Neural cell (in vitro differentiated cells): ENCODE results near the gene FAM170A. TPM values are rescaled to one million over a fixed set of nuclear protein-coding genes. Genes with fewer than 3 reads are reported as not detected.

Experiments
- H2AFZ ChIP-seq: fragments of 200-600, 300-800 bp; sonication (generic), shearing (Covaris generic); 2 replicates; pipeline ENCODE4 v1.6.0; 2014; ENCODE audit warnings: low read depth, mild to moderate bottlenecking, antibody characterized with exemption, low read length, moderate library complexity
- H3F3A ChIP-seq: fragments of 200-600 bp; shearing (Covaris generic); 2 replicates; pipeline ENCODE4 v1.6.1; 2016; ENCODE audit warnings: mild to moderate bottlenecking, moderate library complexity, mixed read lengths, antibody characterized with exemption, low read length; ENCODE audit not compliant: insufficient read depth, poor library complexity, severe bottlenecking
- H3K27ac ChIP-seq: fragments of 200-600, 300-800 bp; sonication (generic), shearing (Covaris generic); 2 replicates; pipeline ENCODE4 v1.5.1; 2014; ENCODE audit warnings: mild to moderate bottlenecking, low read length, moderate library complexity
- H3K27me3 ChIP-seq: fragments of 300-800, 200-600 bp; sonication (generic), shearing (Covaris generic); 2 replicates; pipeline ENCODE4 v1.6.0; 2014; ENCODE audit warnings: mild to moderate bottlenecking, low read depth, low read length, moderate library complexity; ENCODE audit not compliant: insufficient read depth
- H3K36me3 ChIP-seq: fragments of 300-800, 200-600 bp; sonication (generic), shearing (Covaris generic); 2 replicates; pipeline ENCODE4 v1.5.1; 2014; ENCODE audit warnings: mild to moderate bottlenecking, antibody characterized with exemption, low read length, moderate library complexity; ENCODE audit not compliant: insufficient read depth
- H3K4me2 ChIP-seq: fragments of 300-800, 200-600 bp; sonication (generic), shearing (Covaris generic); 2 replicates; pipeline ENCODE4 v1.6.0; 2014; ENCODE audit warnings: mild to moderate bottlenecking, low read length
- H3K4me3 ChIP-seq: fragments of 300-800, 200-600 bp; sonication (generic), shearing (Covaris generic); 2 replicates; pipeline ENCODE4 v1.5.1; 2014; ENCODE audit warnings: mild to moderate bottlenecking, low read length, moderate library complexity
- H3K79me2 ChIP-seq: fragments of 200-600 bp; shearing (Covaris generic); replicated peaks from 2 replicates; pipeline ENCODE4 v1.6.0; 2014; ENCODE audit warnings: mild to moderate bottlenecking, low read length, moderate library complexity; ENCODE audit not compliant: insufficient read depth
- H3K9ac ChIP-seq: fragments of 300-800, 200-600 bp; sonication (generic), shearing (Covaris generic); 2 replicates; pipeline ENCODE4 v1.6.1; 2016; ENCODE audit warnings: mild to moderate bottlenecking, low read length, mixed read lengths
- H3K9me2 ChIP-seq: fragments of 200-600 bp; shearing (Covaris generic); 2 replicates; pipeline ENCODE4 v1.6.1; 2016; ENCODE audit warnings: mild to moderate bottlenecking, low read length, mixed read lengths; ENCODE audit not compliant: insufficient read depth
- H3K9me3 ChIP-seq: fragments of 200-600, 300-800 bp; sonication (generic), shearing (Covaris generic); 2 replicates; pipeline ENCODE4 v1.6.1; 2016; ENCODE audit warnings: mild to moderate bottlenecking, mixed run types, low read length, moderate library complexity, mixed read lengths
- H4K20me1 ChIP-seq: fragments of 200-600 bp; shearing (Covaris generic); 2 replicates; pipeline ENCODE4 v1.6.1; 2016; ENCODE audit warnings: mild to moderate bottlenecking, mixed run types; ENCODE audit not compliant: insufficient read depth
- EP300 ChIP-seq: fragments of 450-650 bp; conservative IDR thresholded peaks from 2 replicates; pipeline ENCODE4 v1.6.1; 2014; ENCODE audit warnings: antibody characterized with exemption, mild to moderate bottlenecking, moderate library complexity; ENCODE audit not compliant: poor library complexity, severe bottlenecking
- EZH2 ChIP-seq: fragments of 200-600, 300-800 bp; shearing (Covaris generic), sonication (generic); IDR thresholded peaks from 2 replicates; pipeline ENCODE4 v1.6.1; 2014; ENCODE audit warnings: antibody characterized with exemption, low read length, borderline replicate concordance, mild to moderate bottlenecking; ENCODE audit not compliant: insufficient read depth, poor library complexity, severe bottlenecking
- MXI1 ChIP-seq: fragments of 450-650 bp; conservative IDR thresholded peaks from 2 replicates; pipeline ENCODE4 v1.6.1; 2014; ENCODE audit warnings: antibody characterized with exemption, mild to moderate bottlenecking; ENCODE audit not compliant: poor library complexity, severe bottlenecking
- POLR2AphosphoS5 ChIP-seq: IDR thresholded peaks from 2 replicates; pipeline ENCODE4 v1.6.1; 2012
- RAD21 ChIP-seq: fragments of 450-650 bp; conservative IDR thresholded peaks from 2 replicates; pipeline ENCODE4 v1.6.1; 2014; ENCODE audit warnings: antibody characterized with exemption, mild to moderate bottlenecking, moderate library complexity
- SMC3 ChIP-seq: fragments of 450-650 bp; conservative IDR thresholded peaks from 2 replicates; pipeline ENCODE4 v1.6.1; 2014; ENCODE audit warnings: antibody characterized with exemption, mild to moderate bottlenecking, moderate library complexity; ENCODE audit not compliant: poor library complexity
- TAF1 ChIP-seq: IDR thresholded peaks from 2 replicates; pipeline ENCODE4 v1.6.1; 2012; ENCODE audit warnings: low read depth
- polyA plus RNA-seq: library from polyadenylated mRNA; depleted of rRNA; stranded (reverse); fragments of >200 nt; gene quantifications from 2 replicates; pipeline ENCODE4 v1.2.3, GENCODE V29; 2014
- TF ChIP-seq, protein P1 (sequence below): IDR thresholded peaks from 2 replicates; pipeline ENCODE4 v1.6.1; 2012; ENCODE audit warnings: borderline replicate concordance
- TF ChIP-seq, protein P2 (sequence below): fragments of 450-650 bp; IDR thresholded peaks from 2 replicates; pipeline ENCODE4 v1.5.1; 2014; ENCODE audit warnings: antibody characterized with exemption, mild to moderate bottlenecking, moderate library complexity; ENCODE audit not compliant: poor library complexity, severe bottlenecking

Gene FAM170A
- polyA plus RNA-seq, 1 donor from 2014 or later: not detected

DNA sequence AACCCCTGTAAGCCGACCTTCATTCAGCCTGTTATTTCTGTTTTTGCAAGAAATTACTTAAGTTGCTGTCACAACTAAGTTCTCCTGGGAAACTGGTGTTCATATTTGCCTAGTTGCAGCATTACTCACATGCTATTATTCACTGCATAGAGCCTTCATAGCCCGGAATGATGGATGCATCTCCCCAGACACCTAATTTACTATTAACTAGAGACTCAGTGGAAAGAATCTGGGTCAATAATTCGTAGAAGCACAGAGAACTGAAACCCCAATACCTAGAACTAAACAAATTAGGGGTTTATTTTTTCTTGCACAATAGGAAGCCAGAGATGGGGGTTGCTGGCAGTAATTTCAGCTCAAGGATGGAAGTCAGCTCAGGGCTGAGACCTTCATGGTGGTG is 45.7 kb upstream of the FAM170A start:
- no peak overlapping the region for H3K4me2 ChIP-seq
- H3K36me3 ChIP-seq: no peaks in the 10 kb centered on the region
- no peak overlapping the region for H3K27ac ChIP-seq
- TF ChIP-seq POLR2AphosphoS5: no peak
- TF ChIP-seq TAF1: no peak
- TF ChIP-seq, protein P1, sequence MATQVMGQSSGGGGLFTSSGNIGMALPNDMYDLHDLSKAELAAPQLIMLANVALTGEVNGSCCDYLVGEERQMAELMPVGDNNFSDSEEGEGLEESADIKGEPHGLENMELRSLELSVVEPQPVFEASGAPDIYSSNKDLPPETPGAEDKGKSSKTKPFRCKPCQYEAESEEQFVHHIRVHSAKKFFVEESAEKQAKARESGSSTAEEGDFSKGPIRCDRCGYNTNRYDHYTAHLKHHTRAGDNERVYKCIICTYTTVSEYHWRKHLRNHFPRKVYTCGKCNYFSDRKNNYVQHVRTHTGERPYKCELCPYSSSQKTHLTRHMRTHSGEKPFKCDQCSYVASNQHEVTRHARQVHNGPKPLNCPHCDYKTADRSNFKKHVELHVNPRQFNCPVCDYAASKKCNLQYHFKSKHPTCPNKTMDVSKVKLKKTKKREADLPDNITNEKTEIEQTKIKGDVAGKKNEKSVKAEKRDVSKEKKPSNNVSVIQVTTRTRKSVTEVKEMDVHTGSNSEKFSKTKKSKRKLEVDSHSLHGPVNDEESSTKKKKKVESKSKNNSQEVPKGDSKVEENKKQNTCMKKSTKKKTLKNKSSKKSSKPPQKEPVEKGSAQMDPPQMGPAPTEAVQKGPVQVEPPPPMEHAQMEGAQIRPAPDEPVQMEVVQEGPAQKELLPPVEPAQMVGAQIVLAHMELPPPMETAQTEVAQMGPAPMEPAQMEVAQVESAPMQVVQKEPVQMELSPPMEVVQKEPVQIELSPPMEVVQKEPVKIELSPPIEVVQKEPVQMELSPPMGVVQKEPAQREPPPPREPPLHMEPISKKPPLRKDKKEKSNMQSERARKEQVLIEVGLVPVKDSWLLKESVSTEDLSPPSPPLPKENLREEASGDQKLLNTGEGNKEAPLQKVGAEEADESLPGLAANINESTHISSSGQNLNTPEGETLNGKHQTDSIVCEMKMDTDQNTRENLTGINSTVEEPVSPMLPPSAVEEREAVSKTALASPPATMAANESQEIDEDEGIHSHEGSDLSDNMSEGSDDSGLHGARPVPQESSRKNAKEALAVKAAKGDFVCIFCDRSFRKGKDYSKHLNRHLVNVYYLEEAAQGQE: no peak
- no peak for TF ChIP-seq RAD21
- no peak for TF ChIP-seq SMC3
- TF ChIP-seq EZH2: no peak
- TF ChIP-seq, protein P2, sequence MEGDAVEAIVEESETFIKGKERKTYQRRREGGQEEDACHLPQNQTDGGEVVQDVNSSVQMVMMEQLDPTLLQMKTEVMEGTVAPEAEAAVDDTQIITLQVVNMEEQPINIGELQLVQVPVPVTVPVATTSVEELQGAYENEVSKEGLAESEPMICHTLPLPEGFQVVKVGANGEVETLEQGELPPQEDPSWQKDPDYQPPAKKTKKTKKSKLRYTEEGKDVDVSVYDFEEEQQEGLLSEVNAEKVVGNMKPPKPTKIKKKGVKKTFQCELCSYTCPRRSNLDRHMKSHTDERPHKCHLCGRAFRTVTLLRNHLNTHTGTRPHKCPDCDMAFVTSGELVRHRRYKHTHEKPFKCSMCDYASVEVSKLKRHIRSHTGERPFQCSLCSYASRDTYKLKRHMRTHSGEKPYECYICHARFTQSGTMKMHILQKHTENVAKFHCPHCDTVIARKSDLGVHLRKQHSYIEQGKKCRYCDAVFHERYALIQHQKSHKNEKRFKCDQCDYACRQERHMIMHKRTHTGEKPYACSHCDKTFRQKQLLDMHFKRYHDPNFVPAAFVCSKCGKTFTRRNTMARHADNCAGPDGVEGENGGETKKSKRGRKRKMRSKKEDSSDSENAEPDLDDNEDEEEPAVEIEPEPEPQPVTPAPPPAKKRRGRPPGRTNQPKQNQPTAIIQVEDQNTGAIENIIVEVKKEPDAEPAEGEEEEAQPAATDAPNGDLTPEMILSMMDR: no peak
- no peak for TF ChIP-seq MXI1
- TF ChIP-seq EP300: no peak
- H4K20me1 ChIP-seq: no peaks in the 10 kb centered on the region
- H3K9me2 ChIP-seq: no peaks in the 10 kb centered on the region
- no peaks in the 10 kb centered on the region for H3F3A ChIP-seq
- H3K4me3 ChIP-seq: no peak overlapping the region
- H3K9ac ChIP-seq: no peak overlapping the region
- no peaks in the 10 kb centered on the region for H3K79me2 ChIP-seq
- H3K27me3 ChIP-seq: no peaks in the 10 kb centered on the region
- no peak overlapping the region for H2AFZ ChIP-seq
- no peaks in the 10 kb centered on the region for H3K9me3 ChIP-seq

DNA sequence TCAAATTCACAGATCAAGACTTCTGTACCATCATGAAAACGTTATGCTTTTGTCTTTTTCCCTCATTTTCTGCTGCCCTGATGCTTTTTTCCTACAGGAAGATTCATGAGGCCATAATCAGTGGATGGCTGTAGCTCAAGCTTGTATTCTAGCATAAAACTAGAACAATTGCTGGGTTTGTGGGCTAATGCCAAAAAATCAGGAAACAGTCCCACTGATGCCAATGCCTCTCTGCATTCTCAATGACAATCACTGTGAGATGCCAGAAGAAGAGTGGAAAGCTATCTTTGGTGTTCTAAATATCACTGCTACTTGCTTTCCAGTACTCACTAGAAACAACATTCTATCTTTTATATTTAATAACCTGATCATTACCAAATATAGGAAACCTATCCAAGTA is 33.3 kb upstream of the FAM170A start:
- Histone ChIP-seq H3K9ac (no peak overlapping the region), H3K4me3 (no peak overlapping the region), H3K9me2 (no peaks in the 10 kb centered on the region), H2AFZ (no peak overlapping the region), H4K20me1 (no peaks in the 10 kb centered on the region), H3K79me2 (no peaks in the 10 kb centered on the region), H3K27ac (no peak overlapping the region), H3F3A (no peaks in the 10 kb centered on the region), H3K4me2 (no peak overlapping the region), H3K36me3 (no peaks in the 10 kb centered on the region), H3K9me3 (no peaks in the 10 kb centered on the region), H3K27me3 (no peaks in the 10 kb centered on the region)
- TF ChIP-seq SMC3 (no peak), RAD21 (no peak), TAF1 (no peak)

DNA sequence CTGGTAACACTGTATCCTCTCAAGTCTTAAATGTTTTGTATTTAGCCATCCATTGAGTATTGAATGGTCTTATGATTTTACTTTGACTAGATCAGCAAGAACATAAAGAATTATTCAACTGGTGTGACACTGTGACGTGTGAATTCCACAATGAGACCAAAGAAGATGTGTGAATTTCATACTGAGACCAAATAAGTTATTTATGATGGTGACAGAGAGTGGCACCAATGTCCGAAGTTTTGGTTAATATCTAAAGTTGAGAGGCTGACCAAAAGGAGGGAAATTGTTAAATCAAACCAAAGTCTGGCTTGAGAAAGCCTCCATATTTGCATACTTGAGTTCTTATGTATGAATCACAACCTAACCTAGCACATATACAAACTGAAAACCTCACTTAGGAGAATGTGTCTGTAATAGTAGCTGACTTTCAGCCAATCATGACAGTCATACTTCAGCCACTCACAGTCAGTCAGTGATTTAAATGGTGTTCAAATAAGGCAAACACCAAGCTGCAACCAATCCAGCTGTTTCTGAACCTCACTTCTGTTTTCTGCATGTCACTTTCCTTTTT is 31.5 kb upstream of the FAM170A start:
- H4K20me1 ChIP-seq: no peaks in the 10 kb centered on the region

More for the DNA sequence above, 31.5 kb upstream of the FAM170A start:
- no peak overlapping the region for H3K27ac ChIP-seq
- H3K9ac ChIP-seq: no peak overlapping the region
- no peaks in the 10 kb centered on the region for H3K79me2 ChIP-seq
- no peaks in the 10 kb centered on the region for H3K36me3 ChIP-seq
- no peaks in the 10 kb centered on the region for H3F3A ChIP-seq
- no peaks in the 10 kb centered on the region for H3K27me3 ChIP-seq
- H3K4me2 ChIP-seq: no peak overlapping the region
- H3K4me3 ChIP-seq: no peak overlapping the region
- H2AFZ ChIP-seq: no peak overlapping the region
- H3K9me3 ChIP-seq: no peaks in the 10 kb centered on the region
- TF ChIP-seq TAF1: no peak
- TF ChIP-seq, protein P1: no peak
- no peak for TF ChIP-seq EP300
- TF ChIP-seq MXI1: no peak
- TF ChIP-seq POLR2AphosphoS5: no peak
- no peak for TF ChIP-seq RAD21
- no peak for TF ChIP-seq SMC3
- TF ChIP-seq, protein P2: no peak
- no peak for TF ChIP-seq EZH2
- no peaks in the 10 kb centered on the region for H3K9me2 ChIP-seq
